SK-N-SH (cell line): ENCODE data around the gene SBF2. TPM values are rescaled to one million over a fixed set of nuclear protein-coding genes. Genes with fewer than 3 reads are reported as not detected.

Experiments used
- CTCF ChIA-PET: fragments of 300-600, 350-600 bp; formaldehyde crosslinking; extraction: SDS; loops from one replicate; lab custom pipeline; 2021; lab: Yijun Ruan, JAX
- POLR2A ChIA-PET: fragments of 350-600 bp; sonication (Branson Sonifier 250); formaldehyde crosslinking; extraction: SDS; loops from one replicate; lab custom pipeline; 2020; ENCODE audit warnings: antibody characterized with exemption, inconsistent platforms; lab: Yijun Ruan, JAX
- DNase-seq: peaks from one replicate; pipeline ENCODE4 v3.0.0; 2012
- H2AFZ ChIP-seq: fragments of 200-600 bp; sonication (generic); 2 replicates; pipeline ENCODE4 v1.8.1; 2016; ENCODE audit warnings: antibody characterized with exemption, mild to moderate bottlenecking, low read depth
- H3F3A ChIP-seq: fragments of 200-600 bp; sonication (generic); replicated peaks from 2 replicates; pipeline ENCODE3; 2016; ENCODE audit warnings: antibody characterized with exemption, mild to moderate bottlenecking; ENCODE audit not compliant: insufficient read depth
- H3K27ac ChIP-seq, 2 experiments: fragments of 200-500 bp in 1 of 2; fragments of 200-600 bp in 1 of 2; sonication (Bioruptor generic) in 1 of 2; sonication (generic), shearing (Covaris generic) in 1 of 2; 2 replicates each; pipeline versions ENCODE4 v1.5.1 to v1.6.1; 2014 to 2016; ENCODE audit warnings: low read depth in 2 of 2, inconsistent platforms in 1 of 2, low read length in 1 of 2, mild to moderate bottlenecking in 1 of 2, mixed read lengths in 1 of 2
- H3K27me3 ChIP-seq: fragments of 200-600 bp; sonication (generic), shearing (Covaris generic); 2 replicates; pipeline ENCODE4 v1.6.1; 2016; ENCODE audit warnings: mixed run types; ENCODE audit not compliant: insufficient read depth
- H3K36me3 ChIP-seq, 2 experiments: fragments of 200-500 bp in 1 of 2; fragments of 200-600 bp in 1 of 2; sonication (Bioruptor generic) in 1 of 2; sonication (generic) in 1 of 2; replicated peaks in 1 of 2; 2 replicates each; pipeline versions ENCODE3 to v1.5.1; 2014 to 2016; ENCODE audit warnings: low read length in 1 of 2, mild to moderate bottlenecking in 1 of 2; ENCODE audit not compliant: insufficient read depth in 2 of 2, control insufficient read depth in 1 of 2
- H3K4me1 ChIP-seq, 2 experiments: fragments of 200-500 bp in 1 of 2; fragments of 200-600 bp in 1 of 2; sonication (Bioruptor generic) in 1 of 2; sonication (generic), shearing (Covaris generic) in 1 of 2; 2 replicates each; pipeline versions ENCODE4 v1.5.1 to v1.6.1; 2014 to 2016; ENCODE audit warnings: low read depth in 1 of 2, low read length in 1 of 2, mixed run types in 1 of 2; ENCODE audit not compliant: insufficient read depth in 2 of 2, control insufficient read depth in 1 of 2
- H3K4me2 ChIP-seq: fragments of 200-600 bp; sonication (generic), shearing (Covaris generic); 2 replicates; pipeline ENCODE4 v1.6.1; 2017; ENCODE audit warnings: mixed run types
- H3K4me3 ChIP-seq, 2 experiments: fragments of 200-500 bp in 1 of 2; fragments of 200-600 bp in 1 of 2; sonication (Bioruptor generic) in 1 of 2; sonication (generic), shearing (Covaris generic) in 1 of 2; 2 replicates each; pipeline versions ENCODE4 v1.5.1 to v1.8.1; 2014 to 2016; ENCODE audit warnings: low read depth in 2 of 2, inconsistent platforms in 1 of 2, low read length in 1 of 2, mild to moderate bottlenecking in 1 of 2, mixed read lengths in 1 of 2, moderate library complexity in 1 of 2
- H3K79me2 ChIP-seq: fragments of 200-600 bp; sonication (generic); 2 replicates; pipeline ENCODE4 v1.8.1; 2017; ENCODE audit warnings: mild to moderate bottlenecking; ENCODE audit not compliant: insufficient read depth
- H3K9ac ChIP-seq: fragments of 200-600 bp; sonication (generic); 2 replicates; pipeline ENCODE4 v1.6.1; 2017; ENCODE audit warnings: mixed run types
- H3K9me2 ChIP-seq: fragments of 200-600 bp; sonication (generic); 2 replicates; pipeline ENCODE4 v1.6.1; 2017; ENCODE audit warnings: mixed run types
- H3K9me3 ChIP-seq: fragments of 200-600 bp; sonication (generic); 2 replicates; pipeline ENCODE4 v1.6.1; 2017; ENCODE audit warnings: mixed run types, mild to moderate bottlenecking, moderate library complexity
- H4K20me1 ChIP-seq: fragments of 200-600 bp; sonication (generic); 2 replicates; pipeline ENCODE4 v1.6.1; 2017; ENCODE audit warnings: mild to moderate bottlenecking, mixed run types; ENCODE audit not compliant: insufficient read depth
- CTCF ChIP-seq: fragments of 200-600 bp; sonication (generic); IDR thresholded peaks from 2 replicates; pipeline ENCODE4 v1.6.1; 2017; ENCODE audit warnings: antibody characterized with exemption, mild to moderate bottlenecking, moderate library complexity
- EP300 ChIP-seq, 2 experiments: IDR thresholded peaks; 2 replicates each; pipeline versions ENCODE4 v1.4.0 to v1.6.1; 2012; ENCODE audit warnings: borderline replicate concordance in 1 of 2, low read depth in 1 of 2, low read length in 1 of 2
- FOXM1 ChIP-seq: IDR thresholded peaks from 2 replicates; pipeline ENCODE4 v1.4.0; 2012; ENCODE audit warnings: low read depth, mild to moderate bottlenecking
- GABPA ChIP-seq: IDR thresholded peaks from 2 replicates; pipeline ENCODE4 v1.4.0; 2012; ENCODE audit warnings: low read depth, mild to moderate bottlenecking
- GATA2 ChIP-seq: sonication (generic); formaldehyde crosslinking; IDR thresholded peaks from 2 replicates; pipeline ENCODE4 v1.5.0; 2020; ENCODE audit warnings: mild to moderate bottlenecking, missing genetic modification reagents
- JUND ChIP-seq: IDR thresholded peaks from 2 replicates; pipeline ENCODE4 v1.4.0; 2012
- MEF2A ChIP-seq: IDR thresholded peaks from 2 replicates; pipeline ENCODE4 v1.4.0; 2012; ENCODE audit warnings: low read depth, borderline replicate concordance
- MXI1 ChIP-seq: IDR thresholded peaks from 2 replicates; pipeline ENCODE4 v1.6.1; 2012; ENCODE audit warnings: mild to moderate bottlenecking, low read depth, low read length, improper control_type of control experiment
- NFIC ChIP-seq: IDR thresholded peaks from 2 replicates; pipeline ENCODE4 v1.4.0; 2012; ENCODE audit warnings: borderline replicate concordance
- NRF1 ChIP-seq: IDR thresholded peaks from 2 replicates; pipeline ENCODE4 v1.6.1; 2012; ENCODE audit warnings: low read depth, mild to moderate bottlenecking, low read length
- SMC3 ChIP-seq: IDR thresholded peaks from 2 replicates; pipeline ENCODE4 v1.6.1; 2012; ENCODE audit warnings: low read depth, low read length, improper control_type of control experiment
- USF1 ChIP-seq: IDR thresholded peaks from 2 replicates; pipeline ENCODE4 v1.4.0; 2012; ENCODE audit warnings: low read depth, borderline replicate concordance
- USF2 ChIP-seq: fragments of 150-350 bp; IDR thresholded peaks from 2 replicates; pipeline ENCODE4 v1.6.1; 2017; ENCODE audit warnings: antibody characterized with exemption, low read length, low read depth, borderline replicate concordance
- ZBTB33 ChIP-seq: IDR thresholded peaks from 2 replicates; pipeline ENCODE4 v1.4.0; 2012; ENCODE audit warnings: low read depth, borderline replicate concordance
- WGBS: methylation state at CpG from one replicate; pipeline ENCODE4 v1.1.6; 2017; ENCODE audit warnings: low lambda C conversion rate; 5-methylcytosine and 5-hydroxymethylcytosine counted together
- polyA plus RNA-seq, 3 experiments: library from polyadenylated mRNA; depleted of rRNA; stranded (reverse); fragments of >200 nt; gene quantifications; 2 replicates each; pipeline ENCODE4 v1.2.3, GENCODE V29; 2012

The SBF2 gene
- polyA plus RNA-seq, 1 of the 3 experiments (the other 2 are of a cell fraction), result 23.0 TPM

DNA sequence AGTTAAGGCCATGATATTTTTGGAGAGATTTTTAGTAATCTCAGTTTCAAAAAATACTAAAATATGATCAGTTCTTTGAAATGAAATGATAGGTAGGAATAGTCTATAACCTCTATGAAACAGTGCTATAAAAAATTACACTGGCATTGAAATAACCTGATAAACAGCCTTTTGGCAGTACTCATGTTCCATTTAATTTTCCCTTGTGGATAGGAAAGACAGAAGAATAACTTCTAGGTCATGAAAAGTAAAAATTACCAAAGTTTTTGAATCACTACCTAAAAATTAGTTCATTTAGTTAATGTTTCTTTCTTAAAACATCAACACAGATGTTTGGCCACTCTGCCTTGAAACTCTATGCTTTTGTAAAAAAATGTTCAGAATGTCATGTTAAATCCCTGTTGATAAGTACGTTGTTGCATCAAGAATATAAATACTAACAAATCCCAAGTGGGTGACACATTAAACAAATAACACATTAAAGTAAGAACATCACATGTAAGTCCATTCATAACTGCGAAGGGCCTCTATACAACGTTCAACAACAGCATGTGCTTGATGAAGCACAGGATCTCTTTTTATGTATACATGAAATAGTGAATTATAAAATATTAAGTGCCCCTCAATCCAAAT, 339.9 kb downstream of the SBF2 start:
- CTCF ChIA-PET, result interaction anchor here (1.0 to 2.0 kb wide), 3 partner anchors 13 to 27 kb away, joined by 3 to 5 read pairs (median 4); no protein-coding TSS in a partner anchor
- no peak for DNase-seq
- no peaks in the 10 kb centered on the region for H3K4me1 ChIP-seq

More for the DNA sequence above, 339.9 kb downstream of the SBF2 start:
- POLR2A ChIA-PET, result no interaction called here
- no peaks in the 10 kb centered on the region for H3F3A ChIP-seq
- TF ChIP-seq NRF1 (no peak), MEF2A (no peak), USF1 (no peak), FOXM1 (no peak), JUND (no peak), CTCF (no peak), GATA2 (no peak), USF2 (no peak), NFIC (no peak), SMC3 (no peak), MXI1 (no peak), GABPA (no peak), ZBTB33 (no peak), EP300 (IDR thresholded peaks at IDR 0.05; ENCODE audit: borderline replicate concordance in 1 of 2, low read depth in 1 of 2, low read length in 1 of 2) (no peak)
- peaks cover 10 to 23% of the 10 kb centered on the region in 2 experiments for H3K36me3 ChIP-seq
- no peaks in the 10 kb centered on the region for H3K79me2 ChIP-seq
- no peaks in the 10 kb centered on the region for H3K9me3 ChIP-seq
- no peak overlapping the region for H3K9ac ChIP-seq
- no peak overlapping the region for H3K27ac ChIP-seq
- WGBS, result 83% methylated on average over 3 of the region's 3 CpGs
- no peaks in the 10 kb centered on the region for H3K9me2 ChIP-seq
- H3K27me3 ChIP-seq, result no peaks in the 10 kb centered on the region
- H2AFZ ChIP-seq, result no peak overlapping the region
- H4K20me1 ChIP-seq, result no peaks in the 10 kb centered on the region
- no peak overlapping the region for H3K4me3 ChIP-seq
- H3K4me2 ChIP-seq, result no peak overlapping the region
